ENCODE results near the gene DHCR7. TPM values are rescaled to one million over a fixed set of nuclear protein-coding genes. Genes with fewer than 3 reads are reported as not detected.

Gene DHCR7, protein sequence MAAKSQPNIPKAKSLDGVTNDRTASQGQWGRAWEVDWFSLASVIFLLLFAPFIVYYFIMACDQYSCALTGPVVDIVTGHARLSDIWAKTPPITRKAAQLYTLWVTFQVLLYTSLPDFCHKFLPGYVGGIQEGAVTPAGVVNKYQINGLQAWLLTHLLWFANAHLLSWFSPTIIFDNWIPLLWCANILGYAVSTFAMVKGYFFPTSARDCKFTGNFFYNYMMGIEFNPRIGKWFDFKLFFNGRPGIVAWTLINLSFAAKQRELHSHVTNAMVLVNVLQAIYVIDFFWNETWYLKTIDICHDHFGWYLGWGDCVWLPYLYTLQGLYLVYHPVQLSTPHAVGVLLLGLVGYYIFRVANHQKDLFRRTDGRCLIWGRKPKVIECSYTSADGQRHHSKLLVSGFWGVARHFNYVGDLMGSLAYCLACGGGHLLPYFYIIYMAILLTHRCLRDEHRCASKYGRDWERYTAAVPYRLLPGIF
- total RNA-seq, result 88.8 and 105 TPM in 2 replicates

DNA sequence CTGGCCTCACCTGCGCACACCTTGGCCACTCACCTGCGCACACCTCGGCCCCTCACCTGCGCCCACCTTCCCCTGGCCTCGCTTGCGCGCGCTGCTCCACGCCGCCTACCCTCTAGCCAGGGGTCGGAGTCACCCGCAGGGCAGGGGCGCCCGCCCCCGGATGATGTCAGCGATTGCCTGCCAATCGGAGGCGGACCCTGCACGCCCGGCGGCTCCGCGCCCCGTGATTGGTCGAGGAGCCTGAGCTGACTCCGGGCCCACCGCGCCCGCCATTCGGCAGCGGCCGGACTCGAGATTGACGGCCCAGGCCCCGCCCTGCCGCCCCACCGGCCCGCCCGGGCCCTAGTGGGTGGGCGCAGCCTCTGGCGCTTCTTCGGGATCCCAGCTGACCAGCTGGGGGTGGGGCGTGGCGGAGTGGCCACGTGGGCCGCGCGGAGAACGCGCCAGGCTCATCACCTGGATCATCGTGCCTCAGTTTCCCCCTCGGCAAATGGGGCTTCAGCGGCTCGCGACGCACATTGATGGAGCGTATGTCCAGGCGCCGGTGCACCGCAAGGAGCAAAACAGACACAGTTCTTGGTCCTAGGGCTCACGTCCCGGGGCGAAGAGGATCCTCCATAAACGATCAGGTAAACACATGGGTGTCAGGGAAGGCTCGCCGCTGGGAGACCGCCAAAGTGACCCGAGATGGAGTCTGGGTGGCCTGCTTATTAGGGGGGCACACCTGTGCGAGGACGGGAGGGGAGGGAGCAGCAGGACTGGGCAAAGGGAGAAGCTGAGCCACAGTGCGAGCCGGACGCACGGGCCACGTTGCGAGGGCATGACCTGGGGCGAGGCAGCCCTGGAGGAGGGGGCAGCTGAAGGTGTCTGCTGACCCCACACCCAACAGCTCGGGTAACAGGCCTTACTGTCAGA is at the start of gene DHCR7:
TSS of gene DHCR7 (minus strand) at position 137 of the 915 bp plus-strand sequence. CDS start 3,441 bp downstream, outside the sequence.
- no peak for TF ChIP-seq CTCF (IDR thresholded peaks at IDR 0.05; ENCODE audit: insufficient read depth, low read length, poor library complexity, severe bottlenecking)
- H3K27me3 ChIP-seq (ENCODE audit: control insufficient read depth, insufficient read depth, low read length), result no peaks in the 10 kb centered on the region
- H3K36me3 ChIP-seq (ENCODE audit: control insufficient read depth, insufficient read depth, low read length), result peaks cover 3% of the 10 kb centered on the region
- peak; percentile 87 for DNase-seq (ENCODE audit: low read depth)
- H3K4me3 ChIP-seq (ENCODE audit: low read depth, low read length), result peak within 1 kb of the TSS; percentile 74

DNA sequence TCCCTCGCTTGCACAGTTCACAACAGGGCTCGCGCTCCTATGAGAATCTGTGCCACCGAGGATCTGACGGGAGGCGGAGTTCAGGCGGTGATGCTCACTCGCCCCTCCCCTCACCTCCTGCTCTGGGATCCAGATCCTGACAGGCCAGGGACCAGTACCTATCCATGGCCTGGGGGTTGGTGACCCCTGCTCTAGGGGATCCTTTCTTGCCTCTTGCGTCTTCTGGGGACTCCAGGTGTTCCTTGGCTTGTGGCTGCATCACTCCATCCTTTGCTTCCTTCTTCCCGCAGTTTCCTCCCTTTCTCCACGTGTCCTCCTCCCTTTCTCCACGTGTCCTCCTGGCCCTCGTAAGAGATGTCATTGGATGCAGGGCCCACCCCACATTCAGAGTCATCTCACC is 48.2 kb upstream of the DHCR7 start:
- no peak for TF ChIP-seq CTCF (IDR thresholded peaks at IDR 0.05; ENCODE audit: insufficient read depth, low read length, poor library complexity, severe bottlenecking)
- Histone ChIP-seq H3K36me3 (ENCODE audit: control insufficient read depth, insufficient read depth, low read length) (peaks cover 4% of the 10 kb centered on the region), H3K27me3 (ENCODE audit: control insufficient read depth, insufficient read depth, low read length) (no peaks in the 10 kb centered on the region), H3K4me3 (ENCODE audit: low read depth, low read length) (no peak overlapping the region)
- DNase-seq (ENCODE audit: low read depth), result no peak

DNA sequence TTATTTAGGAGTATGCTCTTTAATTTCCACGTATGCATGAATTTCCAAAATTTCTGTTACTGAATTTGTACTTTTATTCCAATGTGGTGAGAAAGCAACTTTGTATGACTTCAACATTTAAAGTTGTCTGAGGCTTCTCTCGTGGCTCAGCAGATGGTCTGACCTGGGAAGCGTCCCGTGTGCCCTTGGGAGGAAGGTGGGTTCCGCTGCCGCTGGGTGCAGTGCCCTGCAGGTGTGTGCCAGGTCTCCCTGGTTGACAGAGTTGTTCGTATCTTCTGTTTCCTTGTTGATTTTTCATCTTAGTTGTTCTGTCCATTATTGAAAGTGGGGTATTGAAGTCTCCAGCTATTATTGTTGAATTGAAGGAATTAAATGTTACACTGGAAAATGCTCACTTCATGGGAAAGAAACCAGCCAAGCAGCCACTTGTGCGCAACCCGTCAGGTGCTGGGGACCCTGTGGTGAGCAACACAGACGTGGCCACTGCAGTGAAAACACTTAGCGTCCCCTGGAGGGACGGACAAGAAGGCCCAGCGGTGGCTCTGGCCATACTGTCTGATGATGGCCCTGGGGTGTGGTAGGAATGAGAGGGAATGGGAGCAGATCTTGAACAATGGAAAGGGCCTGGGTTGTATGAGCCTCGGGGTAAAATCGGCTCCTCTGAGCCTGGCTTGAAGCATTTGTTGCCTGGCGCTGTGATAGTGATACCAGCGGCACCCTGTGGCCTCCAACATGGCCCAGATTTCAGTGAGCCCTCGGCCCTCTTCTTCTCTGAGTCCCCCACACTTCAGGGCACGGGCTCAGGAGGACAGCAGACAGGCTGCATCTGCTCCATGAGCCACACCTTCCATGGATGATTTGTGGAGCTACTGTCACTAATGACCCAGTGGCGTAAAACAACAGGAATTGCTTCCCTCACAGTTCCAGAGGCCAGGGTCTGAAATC is 47.4 kb upstream of the DHCR7 start:
- no peak overlapping the region for H3K4me3 ChIP-seq (ENCODE audit: low read depth, low read length)
- no peak for TF ChIP-seq CTCF (IDR thresholded peaks at IDR 0.05; ENCODE audit: insufficient read depth, low read length, poor library complexity, severe bottlenecking)
- no peaks in the 10 kb centered on the region for H3K27me3 ChIP-seq (ENCODE audit: control insufficient read depth, insufficient read depth, low read length)
- peaks cover 4% of the 10 kb centered on the region for H3K36me3 ChIP-seq (ENCODE audit: control insufficient read depth, insufficient read depth, low read length)
- no peak for DNase-seq (ENCODE audit: low read depth)

DNA sequence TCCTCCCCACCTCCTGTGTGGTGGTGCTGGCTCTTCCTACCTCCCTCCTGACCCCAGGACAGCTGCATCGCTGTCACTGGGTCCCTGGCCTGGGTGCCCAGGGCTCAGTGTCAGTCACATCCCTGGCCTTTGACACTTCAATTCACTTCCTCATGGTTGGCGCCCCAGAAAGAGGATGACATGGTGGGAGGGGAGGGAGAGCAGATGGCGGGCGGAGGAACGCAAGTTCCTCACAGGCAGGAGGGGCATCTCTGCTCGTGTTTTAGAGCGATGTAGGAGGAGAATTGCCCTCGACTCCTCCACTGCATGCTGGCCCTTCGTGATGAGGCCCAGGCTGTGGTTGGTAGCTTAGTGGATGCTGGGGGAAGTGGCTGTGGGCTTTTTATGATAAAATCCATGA is 43.7 kb upstream of the DHCR7 start:
- no peak for TF ChIP-seq CTCF (IDR thresholded peaks at IDR 0.05; ENCODE audit: insufficient read depth, low read length, poor library complexity, severe bottlenecking)
- Histone ChIP-seq H3K4me3 (ENCODE audit: low read depth, low read length) (no peak overlapping the region), H3K27me3 (ENCODE audit: control insufficient read depth, insufficient read depth, low read length) (no peaks in the 10 kb centered on the region), H3K36me3 (ENCODE audit: control insufficient read depth, insufficient read depth, low read length) (peaks cover 2% of the 10 kb centered on the region)
- no peak for DNase-seq (ENCODE audit: low read depth)

GRCh38 chr11:71491531-71491930 is 43.3 kb upstream of the DHCR7 start:
- no peak for TF ChIP-seq CTCF (IDR thresholded peaks at IDR 0.05; ENCODE audit: insufficient read depth, low read length, poor library complexity, severe bottlenecking)
- no peaks in the 10 kb centered on the region for H3K27me3 ChIP-seq (ENCODE audit: control insufficient read depth, insufficient read depth, low read length)
- H3K36me3 ChIP-seq (ENCODE audit: control insufficient read depth, insufficient read depth, low read length), result peaks cover 2% of the 10 kb centered on the region
- DNase-seq (ENCODE audit: low read depth), result no peak
- no peak overlapping the region for H3K4me3 ChIP-seq (ENCODE audit: low read depth, low read length)

Data from kidney epithelial cell (primary cell).